Fibroblast of upper back skin (primary cell): ENCODE data around the gene WNT7A.
A peak's percentile ranks its signal among the peaks of the same experiment; 100 is the strongest.
"Not testable (repeated sequence)": the region's sequence is repeated elsewhere in the genome, so short reads cannot be mapped to it uniquely, and the experiment has no call there.

Experiments used
- DNase-seq: peaks from one replicate; pipeline ENCODE4 v3.0.0-alpha.2; 2013

The WNT7A gene

DNA sequence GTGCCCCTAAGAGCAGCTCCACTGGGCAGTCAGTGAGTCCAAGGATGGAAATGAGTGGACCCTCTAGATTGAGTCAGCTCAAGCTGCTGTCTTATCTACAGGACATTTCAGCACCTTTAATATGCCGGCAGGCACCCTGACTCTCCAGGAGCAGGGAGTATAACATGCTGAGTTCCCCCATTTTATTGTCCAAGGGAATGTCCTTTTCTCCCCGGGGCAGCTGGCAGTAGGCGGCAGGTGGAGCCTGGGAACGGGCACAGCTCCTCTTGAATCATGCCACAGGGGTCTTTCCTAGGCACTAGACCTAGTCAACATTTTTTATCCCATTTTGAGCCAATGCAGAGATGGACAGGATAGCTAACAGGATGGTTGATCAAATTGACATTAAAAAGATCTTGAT lies 14.8 kb downstream of the WNT7A start:
- DNase-seq, result no peak

GRCh38 chr3:13863965-13864595 lies 15.8 kb downstream of the WNT7A start:
- no peak for DNase-seq

- DNase-seq, result no peak
Measured at GRCh38 chr3:13863382-13863952, 16.4 kb downstream of the WNT7A start.

DNA sequence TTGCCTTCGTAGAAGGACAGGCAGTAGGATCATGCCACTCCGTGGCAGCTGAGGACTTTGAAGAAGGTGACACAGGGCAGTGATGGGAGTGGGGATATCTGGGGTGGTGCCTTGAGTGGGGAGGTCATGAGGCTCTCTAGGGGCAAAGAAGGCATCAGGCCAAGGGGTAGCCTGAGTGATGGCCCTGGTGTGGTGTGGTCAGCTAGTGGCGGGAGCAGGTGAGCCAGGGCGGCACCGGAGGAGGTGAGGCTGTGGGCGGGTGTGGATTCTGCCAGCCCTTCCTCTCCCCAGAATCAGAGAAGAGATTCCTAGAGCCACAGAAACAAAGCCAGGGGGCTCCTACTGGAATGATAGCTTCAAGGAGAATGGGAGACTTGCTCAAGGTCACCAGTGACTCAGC lies 18.4 kb downstream of the WNT7A start:
- DNase-seq, result no peak

DNA sequence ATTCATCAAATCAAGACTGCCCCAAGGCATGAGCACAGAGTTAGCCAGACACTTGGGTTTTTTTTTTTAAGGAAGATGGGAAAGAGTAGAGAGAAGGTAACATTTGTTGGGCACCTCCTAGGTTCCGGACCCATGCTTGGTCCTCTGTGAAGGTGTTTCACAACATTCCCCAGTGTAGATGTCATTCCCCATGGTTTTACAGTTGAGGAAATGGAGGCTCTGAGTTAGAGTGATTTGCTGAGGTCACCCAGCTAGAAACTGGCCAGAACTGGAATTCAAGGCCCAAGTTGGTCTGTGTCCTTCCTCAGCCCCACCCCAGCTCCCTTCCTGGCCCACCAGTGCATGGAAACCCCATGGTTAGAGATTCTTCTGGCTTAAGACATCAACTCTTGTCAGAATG lies 19.9 kb downstream of the WNT7A start:
- no peak for DNase-seq

DNA sequence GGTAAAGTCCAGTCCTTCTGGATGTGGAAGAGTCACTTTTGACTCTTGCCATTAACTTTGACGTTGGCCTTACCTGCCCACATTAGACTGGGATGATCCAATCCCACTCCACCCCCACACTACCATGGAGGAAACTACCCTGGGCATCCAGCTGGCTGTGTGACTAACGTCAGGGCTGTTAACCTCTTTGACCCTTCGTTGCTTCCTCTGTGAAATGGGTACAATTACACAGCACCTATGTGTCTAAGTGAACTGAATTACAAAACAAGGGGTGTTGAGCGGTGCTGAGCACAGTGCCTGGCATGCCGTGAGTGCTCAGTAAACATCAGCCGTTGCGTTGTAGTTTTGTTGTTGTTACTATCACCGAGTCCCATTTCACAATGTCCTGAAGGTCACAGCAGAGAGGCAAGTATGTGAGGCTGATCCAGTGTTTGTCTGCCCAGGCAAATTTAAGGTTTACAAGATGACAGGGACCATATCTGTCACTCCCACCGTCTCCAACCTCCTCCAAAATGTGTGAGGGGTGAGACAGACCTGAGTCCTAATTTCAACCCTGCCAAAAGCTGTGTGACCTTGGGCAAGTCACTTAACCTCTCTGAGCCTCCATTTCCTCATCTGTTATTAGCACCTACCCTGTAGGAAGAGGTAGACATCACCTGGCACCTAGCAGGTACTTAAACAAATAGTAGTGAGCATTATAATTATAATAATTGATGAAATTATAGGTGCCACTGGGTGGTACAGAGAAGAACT lies 20.9 kb downstream of the WNT7A start:
- DNase-seq, result no peak

GRCh38 chr3:13857702-13858380 lies 22.0 kb downstream of the WNT7A start:
- no peak for DNase-seq

- not testable (repeated sequence) for DNase-seq
Measured at GRCh38 chr3:13856628-13857027, 23.2 kb downstream of the WNT7A start.

DNA sequence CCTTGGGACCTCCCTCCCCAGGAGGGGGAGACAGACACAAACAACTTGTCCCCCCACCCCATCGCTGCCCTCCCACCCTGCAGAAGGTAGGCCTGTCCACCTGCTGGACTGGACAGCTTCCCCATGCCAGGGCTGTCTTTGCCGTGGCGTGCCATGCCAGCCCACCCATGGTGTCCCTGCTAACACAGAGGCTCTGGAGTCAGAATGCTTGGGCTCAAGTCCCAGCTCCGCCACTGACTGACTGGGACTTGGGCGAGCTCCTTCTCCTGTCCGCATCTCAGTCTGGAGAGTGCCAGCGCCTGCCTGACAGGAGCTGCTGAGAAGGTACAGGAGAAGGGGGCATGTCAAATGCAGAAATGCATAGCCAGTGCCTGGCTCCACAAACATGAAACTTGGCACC lies 23.9 kb downstream of the WNT7A start:
- DNase-seq, result no peak

GRCh38 chr3:13854492-13854891 lies 25.4 kb downstream of the WNT7A start:
- no peak for DNase-seq

- DNase-seq, result no peak
Measured at GRCh38 chr3:13853978-13854296, 25.9 kb downstream of the WNT7A start.

GRCh38 chr3:13853256-13853977 lies 26.5 kb downstream of the WNT7A start:
- DNase-seq, result no peak

- DNase-seq, result no peak
Measured at GRCh38 chr3:13852638-13853009, 27.2 kb downstream of the WNT7A start.

DNA sequence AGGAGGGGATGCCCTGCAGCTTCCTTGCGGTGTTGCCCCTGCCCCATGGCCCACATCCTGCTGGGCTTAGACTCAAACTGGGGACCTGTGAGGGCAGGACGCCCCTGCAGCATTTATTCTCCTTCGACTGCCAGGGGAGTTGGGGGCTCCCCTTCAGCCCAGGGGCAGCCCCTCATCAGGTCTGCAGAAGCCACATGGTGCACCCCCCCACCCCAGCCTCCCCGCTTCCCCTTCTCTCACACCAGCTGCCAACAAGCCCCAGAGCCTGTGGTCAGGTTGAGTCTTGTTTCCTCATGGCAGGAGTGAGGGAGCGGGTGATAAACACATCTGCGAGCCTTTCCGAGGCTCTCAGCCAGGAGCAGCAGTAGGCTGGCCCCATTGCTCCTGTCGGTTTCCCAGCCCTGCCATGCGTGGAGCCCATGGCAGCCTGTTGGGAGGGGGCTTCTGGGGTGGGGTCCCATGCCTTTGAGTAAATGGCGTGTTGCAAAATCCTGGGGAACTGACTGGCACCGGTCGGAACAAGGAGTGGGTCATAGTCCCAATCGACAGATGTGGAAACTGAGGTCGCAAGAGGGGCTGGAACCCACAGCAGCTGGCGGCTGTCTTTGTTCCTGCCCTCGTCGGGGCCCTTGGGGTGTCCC lies 27.8 kb downstream of the WNT7A start:
- DNase-seq, result no peak

DNA sequence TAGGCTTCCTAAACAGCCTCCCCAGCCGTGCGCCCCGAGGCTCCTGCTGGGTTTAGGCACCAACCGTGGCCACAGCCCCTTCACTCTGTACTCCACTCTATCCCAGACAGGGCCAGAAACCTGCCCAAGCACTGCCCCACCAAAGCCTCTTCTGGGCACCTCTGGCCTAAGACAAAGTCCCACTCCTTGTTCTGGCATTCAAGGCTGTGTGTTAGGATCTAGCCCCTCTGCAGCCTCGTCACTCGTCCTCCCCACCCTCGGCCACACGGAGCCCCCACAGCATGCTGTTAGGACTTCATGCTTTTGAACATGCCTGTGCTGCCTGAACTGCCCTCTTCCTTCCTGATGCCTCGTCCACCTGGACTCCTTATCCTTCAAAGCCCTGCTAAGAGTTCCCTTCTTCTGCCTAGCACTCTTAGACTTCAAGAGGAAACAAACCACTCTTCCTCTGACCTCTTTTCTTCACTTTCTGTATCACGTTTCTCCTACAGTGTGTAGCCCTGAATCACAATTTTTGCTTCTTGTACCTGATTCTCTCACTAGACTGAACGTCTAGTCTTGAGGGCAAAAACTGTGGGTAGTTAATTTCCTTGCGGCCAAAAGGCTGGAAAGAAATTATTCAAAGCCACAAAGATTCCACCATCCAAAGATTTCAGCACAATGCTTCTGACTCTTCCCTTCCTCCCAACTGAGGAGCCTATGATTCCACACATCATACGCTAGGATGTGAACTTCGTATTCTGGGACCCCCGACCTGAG lies 28.6 kb downstream of the WNT7A start:
- DNase-seq, result no peak

DNA sequence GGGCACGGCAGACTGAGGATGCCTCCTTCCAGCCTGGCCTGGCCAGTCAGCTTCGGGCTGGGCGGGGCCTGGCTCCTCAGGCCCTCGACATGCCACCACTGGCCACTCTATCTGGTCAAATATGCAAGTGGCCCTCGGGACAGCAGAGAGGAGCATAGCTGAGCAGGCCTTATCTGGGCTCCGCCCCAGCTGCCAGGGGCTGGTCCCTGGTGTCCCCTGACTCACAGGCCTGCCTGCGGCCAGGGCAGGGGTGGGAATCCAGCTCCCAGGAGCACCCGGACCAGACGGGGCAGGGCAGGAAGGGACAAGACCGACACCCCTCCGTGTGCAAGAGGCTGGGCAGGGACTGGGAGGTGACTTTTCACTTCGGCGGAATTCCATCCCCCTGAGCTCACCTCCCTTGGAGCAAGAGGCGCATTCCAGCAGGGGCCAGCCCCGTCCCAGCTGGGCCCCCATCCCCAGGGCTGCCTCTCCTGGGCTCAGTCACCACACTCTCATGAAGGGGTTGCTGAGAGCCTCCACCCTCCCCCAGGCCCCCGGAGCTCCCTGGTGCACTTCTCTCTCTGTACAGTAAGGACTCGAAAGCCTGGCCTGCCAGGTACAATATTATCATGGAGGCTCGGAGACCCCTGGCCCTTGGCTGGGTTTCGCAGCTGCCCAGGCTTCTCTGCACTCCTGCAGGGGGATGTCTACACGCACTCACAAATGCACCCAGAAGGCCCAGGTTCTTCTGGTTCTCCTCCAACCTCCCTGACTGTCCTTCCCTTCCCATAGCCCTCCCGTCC lies 29.5 kb downstream of the WNT7A start:
- peak; percentile 3 for DNase-seq

DNA sequence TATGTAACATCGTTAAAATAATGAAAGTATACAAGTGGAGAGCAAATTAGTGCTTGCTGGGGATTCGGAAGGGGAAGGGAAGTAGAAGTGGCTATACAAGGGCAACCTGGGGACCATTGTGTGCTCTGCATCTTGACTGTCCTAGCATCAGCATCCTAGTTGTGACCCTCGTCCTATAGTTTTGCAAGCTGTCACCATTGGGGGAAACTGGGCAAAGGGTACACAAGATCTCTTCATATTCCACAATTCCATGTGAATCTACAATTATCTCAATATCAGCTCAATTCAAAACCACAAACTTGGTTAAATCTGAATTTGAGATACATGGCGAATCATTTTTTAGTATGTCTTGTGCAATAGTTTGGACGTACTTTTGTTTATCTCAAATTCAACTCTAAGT lies 30.9 kb downstream of the WNT7A start:
- no peak for DNase-seq

DNA sequence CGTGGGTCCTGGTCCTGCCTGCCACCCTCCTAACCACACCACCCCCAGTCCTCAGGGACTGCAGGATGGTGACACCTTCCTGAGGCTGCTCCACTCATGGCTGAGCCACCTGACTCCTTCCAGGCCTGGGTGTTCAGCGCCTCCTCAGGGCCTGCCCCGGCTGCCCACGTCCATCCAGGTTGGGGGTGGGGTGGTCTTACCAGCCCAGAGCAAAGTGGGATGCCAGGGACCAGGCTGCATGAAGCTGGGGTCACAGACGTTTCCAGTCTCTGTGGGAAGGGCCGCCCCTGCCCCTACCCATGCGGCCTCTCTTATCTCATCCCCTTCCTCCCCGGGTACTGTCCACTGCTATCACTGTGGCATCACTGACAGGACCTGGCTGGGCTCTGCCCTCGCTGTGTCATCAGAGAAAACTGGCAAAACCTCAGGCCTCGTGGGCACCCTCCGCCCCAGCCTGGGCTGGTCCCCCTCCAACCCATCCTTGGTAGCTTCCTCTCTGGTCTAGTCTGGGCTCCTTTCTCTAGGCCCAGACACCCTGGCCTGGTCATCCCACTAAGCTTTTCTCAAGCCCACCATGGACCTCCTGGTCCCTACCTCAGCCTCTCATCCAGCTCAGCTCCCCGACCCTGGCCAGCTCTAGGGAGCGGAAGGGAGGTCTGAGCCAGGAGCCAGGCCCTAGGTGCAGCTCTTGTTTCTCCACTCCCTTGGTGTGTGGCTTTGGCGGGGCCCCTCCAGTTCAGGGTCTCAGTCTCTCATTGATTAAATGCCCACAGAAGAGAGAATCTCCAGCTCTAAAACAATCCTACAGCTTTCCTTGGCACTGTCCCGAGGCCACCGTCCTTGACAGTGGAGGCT lies 32.9 kb downstream of the WNT7A start:
- no peak for DNase-seq

- no peak for DNase-seq
Measured at GRCh38 chr3:13846238-13846637, 33.6 kb downstream of the WNT7A start.

GRCh38 chr3:13845806-13846205 lies 34.1 kb downstream of the WNT7A start:
- DNase-seq, result no peak
